ENCODE data around the gene PSME3.
"Not testable (repeated sequence)": the region's sequence is repeated elsewhere in the genome, so short reads cannot be mapped to it uniquely, and the experiment has no call there.

The PSME3 gene

GRCh38 chr17:42878924-42879595 lies 45.9 kb downstream of the PSME3 start:
- DNase-seq: no peak

- no peak for DNase-seq
Observed at GRCh38 chr17:42879596-42879985, 46.4 kb downstream of the PSME3 start.

DNA sequence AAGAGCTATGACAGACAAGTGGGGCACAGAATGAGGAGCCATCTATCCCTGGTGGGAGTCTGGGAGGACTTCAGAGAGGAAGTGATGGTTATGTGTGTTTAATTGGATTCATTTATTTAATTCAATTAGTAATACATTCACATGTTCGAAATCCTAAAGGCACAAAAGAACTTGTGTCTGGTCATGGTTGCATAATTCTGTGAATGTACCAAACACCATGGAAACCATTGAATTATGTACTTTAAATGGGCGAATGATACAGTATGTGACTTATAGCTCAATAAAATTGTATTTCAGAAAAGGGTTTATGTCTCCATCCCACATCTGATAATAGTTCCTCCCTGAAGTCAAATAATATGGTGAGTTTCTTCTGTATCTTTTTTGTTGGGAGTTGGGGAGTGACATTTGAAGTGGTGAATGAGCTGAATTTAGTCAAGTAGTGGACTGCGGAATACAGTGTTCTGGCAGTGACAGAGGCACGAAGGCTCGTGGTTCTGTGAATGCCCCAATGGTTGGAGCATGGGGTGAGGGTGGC lies 47.6 kb downstream of the PSME3 start:
- no peak for DNase-seq

DNA sequence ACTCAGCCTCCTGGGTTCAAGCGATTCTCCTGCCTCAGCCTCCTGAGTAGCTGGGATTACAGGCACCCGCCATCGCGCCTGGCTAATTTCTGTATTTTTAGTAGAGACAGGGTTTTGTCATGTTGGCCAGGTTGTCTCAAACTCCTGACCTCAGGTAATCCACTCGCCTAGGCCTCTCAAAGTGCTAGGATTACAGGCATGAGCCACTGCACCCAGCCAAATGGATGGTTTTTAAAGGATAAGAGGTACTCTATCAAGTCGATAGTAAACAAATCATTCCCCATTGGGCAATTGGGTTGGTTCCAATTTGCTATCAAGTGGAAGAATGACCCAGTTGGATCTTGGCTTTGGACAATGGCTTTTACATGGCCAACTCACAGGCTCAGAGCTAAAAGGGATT lies 48.5 kb downstream of the PSME3 start:
- not testable (repeated sequence) for DNase-seq

DNA sequence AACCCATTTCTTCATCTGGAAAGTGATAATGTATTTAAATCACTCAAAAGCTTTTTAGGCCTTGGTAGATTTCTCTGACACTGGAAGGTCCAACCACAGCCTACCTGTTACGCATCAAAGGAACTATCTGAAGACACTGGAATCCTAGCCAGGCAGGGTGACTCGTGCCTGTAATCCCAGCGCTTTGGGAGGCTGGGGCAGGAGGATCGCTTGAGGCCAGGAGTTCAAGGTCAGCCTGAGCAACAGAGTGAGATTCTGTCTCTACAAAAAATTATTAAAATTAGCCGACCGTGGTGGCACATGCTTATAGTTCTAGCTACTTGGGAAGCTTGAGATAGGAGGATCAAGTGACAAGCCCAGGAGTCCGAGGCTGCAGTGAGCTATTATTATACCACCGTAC lies 49.0 kb downstream of the PSME3 start:
- no peak for DNase-seq

GRCh38 chr17:42883802-42884558 lies 50.8 kb downstream of the PSME3 start:
- no peak for DNase-seq

DNA sequence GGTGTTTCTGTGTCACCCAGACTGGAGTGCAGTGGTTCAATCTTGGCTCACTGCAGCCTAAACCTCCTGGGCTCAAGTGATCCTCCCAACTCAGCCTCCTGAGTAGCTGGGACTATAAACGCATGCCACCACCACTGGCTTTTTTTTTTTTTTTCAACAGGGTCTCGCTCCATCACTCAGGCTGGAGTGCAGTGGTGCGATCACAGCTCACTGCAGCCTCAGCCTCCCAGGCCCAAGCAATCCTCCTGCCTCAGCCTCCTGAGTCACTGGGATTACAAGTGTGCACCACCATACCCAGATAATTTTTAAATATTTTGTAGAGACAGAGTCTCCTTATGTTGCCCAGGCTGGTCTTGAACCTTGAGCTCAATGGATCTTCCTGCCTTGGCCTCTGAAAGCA lies 52.6 kb downstream of the PSME3 start:
- not testable (repeated sequence) for DNase-seq

- no peak for DNase-seq
Observed at GRCh38 chr17:42886283-42887176, 53.3 kb downstream of the PSME3 start.

GRCh38 chr17:42889809-42890208 lies 56.6 kb downstream of the PSME3 start:
- DNase-seq: no peak

DNA sequence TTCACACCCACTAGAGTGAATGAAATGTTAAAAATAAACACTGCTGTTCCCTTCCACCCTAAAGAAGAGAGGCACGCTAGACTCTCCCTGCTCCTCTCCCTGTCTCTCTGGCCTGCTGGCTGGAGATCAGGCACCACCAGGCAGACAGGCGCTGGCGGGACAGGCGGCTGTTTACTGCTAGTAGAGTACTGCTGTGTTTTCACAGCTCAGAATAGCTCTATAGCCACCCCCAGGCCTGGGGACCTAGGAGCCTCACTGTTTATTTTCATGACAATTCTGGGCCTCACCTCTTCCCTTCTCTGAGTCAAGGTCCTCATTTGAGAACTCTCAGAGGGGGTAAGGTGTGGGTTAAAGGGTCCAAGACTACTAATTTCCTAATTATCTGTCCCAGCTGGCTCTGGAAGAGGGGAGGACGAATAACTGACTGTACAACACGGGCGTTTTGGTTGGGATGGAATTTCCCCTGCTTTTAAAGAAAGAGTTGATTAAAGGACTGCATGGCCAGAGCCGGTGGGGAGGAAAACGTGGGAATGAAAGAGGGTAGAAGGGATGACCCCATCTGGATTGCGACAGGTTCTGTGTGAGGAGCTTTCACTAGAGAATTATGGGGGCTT lies 58.4 kb downstream of the PSME3 start:
- peak; percentile 67 for DNase-seq

DNA sequence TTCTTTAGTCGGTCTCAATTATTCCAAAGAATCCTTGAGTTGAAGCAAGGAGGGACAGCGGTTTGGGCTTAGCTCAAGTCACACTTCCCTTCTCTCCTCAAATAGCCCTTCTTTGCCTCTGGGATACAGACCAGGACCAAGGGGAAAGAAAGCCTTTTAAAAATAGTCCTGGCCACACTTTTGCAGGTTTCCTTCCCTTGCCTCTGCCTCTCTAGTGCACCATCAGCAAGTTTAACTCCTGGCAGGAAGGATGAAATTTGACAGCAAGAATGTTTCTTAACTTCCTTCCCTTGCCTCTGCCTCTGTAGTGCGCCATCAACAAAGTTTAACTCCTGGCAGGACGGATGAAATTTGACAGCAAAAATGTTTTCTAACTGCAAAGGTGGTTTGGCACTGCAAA lies 60.2 kb downstream of the PSME3 start:
- peak; percentile 57 for DNase-seq

All from RPMI8226 (cell line).